Stimulated activated CD4-positive, alpha-beta T cell treated with anti-CD3 and anti-CD28 coated beads, Interleukin-12 subunit alpha, Interleukin-12 subunit beta, amount 100 ng/mL, for 4 hours (primary cell): ENCODE measurements around the gene CTXND1.
A peak's percentile ranks its signal among the peaks of the same experiment; 100 is the strongest.

Source experiments
- DNase-seq: peaks from one replicate; pipeline ENCODE4 v3.0.0-alpha.2; 2020

Gene CTXND1

DNA sequence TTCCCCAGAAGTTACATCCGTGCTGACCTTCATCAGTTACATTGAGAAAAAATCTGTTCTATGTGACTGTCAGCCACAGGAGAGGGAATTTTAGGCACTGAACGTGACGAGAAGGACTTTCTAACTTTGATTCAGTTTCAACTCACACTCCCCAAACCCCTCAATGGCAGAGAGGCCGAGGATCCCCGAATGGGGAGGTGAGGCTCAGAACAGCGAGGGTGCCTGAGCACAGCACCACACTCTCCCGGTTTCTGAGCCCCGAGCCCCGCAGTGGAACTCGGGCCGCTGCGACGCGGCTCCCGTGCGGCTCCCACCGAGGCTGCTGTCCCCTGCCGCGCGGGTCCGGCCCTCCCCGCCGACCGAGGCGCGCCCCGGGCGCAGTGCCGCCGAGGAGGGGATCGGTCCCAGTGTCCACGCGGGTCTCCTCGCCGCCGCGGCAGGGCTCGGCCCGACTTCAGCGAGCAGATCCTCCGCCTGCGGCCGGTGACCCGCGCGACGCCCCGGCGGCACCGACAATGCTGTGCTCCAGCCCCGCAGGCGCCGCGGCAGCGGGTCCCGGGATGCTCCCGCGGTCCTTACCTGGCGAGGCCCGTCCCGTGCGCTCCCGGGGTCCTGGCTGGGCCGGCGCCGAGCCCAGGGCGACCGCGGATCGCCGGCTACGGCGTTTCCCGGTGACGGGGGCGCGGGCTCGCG, 439 bp downstream of the CTXND1 start:
- no peak for DNase-seq

- no peak for DNase-seq
Observed at GRCh38 chr15:80250614-80251427, 1.2 kb downstream of the CTXND1 start.

- DNase-seq: no peak
Observed at GRCh38 chr15:80249973-80250372, 2.0 kb downstream of the CTXND1 start.

- DNase-seq: no peak
Observed at GRCh38 chr15:80247320-80247719, 4.7 kb downstream of the CTXND1 start.

- DNase-seq: no peak
Observed at GRCh38 chr15:80246425-80246894, 5.6 kb downstream of the CTXND1 start.

GRCh38 chr15:80242802-80243201, 9.2 kb downstream of the CTXND1 start:
- DNase-seq: no peak

- DNase-seq: no peak
Observed at GRCh38 chr15:80242132-80242769, 9.8 kb downstream of the CTXND1 start.

- no peak for DNase-seq
Observed at GRCh38 chr15:80241508-80241907, 10.5 kb downstream of the CTXND1 start.

DNA sequence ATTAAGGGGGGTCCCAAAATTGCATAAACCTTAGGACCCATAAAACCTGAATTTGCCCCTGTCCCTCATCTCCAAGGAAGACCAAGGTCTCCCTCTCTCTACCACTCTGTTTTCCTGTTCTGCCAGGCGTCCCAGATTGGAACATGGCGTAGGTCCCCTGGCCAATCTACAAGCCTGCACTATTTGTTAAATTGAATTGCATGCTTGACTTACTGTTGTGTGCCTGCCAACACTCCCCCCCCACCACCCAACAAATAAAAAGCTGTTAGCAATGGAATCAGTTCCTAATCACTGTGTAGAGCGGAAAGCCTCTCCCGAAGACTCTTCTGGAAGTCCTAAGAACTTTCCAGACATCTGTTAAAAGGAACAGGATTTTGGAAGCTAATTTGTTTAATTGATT, 11.7 kb downstream of the CTXND1 start:
- no peak for DNase-seq

GRCh38 chr15:80234883-80235282, 17.1 kb downstream of the CTXND1 start:
- DNase-seq: peak; percentile 34

DNA sequence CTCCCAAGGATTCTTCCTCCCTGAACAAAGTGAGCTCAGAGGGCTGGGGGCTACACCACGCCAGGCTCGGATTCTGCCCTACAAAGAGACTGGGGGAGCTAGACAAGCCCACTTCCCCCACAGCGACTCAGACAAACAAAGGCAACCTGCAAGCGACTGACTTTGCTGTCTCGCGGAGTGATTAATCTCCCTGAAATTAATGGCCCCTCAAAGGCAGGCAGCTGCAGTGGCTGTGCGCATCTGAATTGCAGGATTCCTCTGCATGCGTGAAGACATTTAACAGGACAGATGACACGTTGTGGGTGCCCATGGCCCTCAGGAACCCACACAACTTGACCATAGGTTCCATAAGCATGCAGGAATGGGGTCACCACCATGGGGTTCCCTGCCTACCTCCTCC, 18.4 kb downstream of the CTXND1 start:
- DNase-seq: no peak

DNA sequence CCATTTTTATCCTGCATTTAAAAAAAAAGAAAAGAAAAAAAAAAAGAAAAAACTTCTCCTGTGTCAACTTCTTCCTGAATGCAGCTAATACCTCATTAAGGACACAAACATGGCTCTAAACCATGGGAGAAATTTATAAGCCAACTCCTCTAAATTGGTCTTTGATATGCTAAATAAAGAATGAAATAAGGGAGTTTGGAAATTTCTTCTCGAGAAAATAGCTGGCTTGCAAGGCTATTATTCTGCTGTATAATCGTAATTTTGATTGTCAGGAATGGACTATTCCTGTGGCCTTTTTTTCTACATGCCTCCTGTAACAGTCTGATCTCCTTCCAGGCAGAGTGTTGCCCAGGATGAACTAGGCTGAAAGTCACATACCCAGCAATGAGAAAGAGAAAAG, 20.6 kb downstream of the CTXND1 start:
- DNase-seq: no peak

- no peak for DNase-seq
Observed at GRCh38 chr15:80228959-80229610, 22.9 kb downstream of the CTXND1 start.

- no peak for DNase-seq
Observed at GRCh38 chr15:80219955-80220354, 32.1 kb downstream of the CTXND1 start.

- DNase-seq: no peak
Observed at GRCh38 chr15:80217327-80217900, 34.6 kb downstream of the CTXND1 start.

DNA sequence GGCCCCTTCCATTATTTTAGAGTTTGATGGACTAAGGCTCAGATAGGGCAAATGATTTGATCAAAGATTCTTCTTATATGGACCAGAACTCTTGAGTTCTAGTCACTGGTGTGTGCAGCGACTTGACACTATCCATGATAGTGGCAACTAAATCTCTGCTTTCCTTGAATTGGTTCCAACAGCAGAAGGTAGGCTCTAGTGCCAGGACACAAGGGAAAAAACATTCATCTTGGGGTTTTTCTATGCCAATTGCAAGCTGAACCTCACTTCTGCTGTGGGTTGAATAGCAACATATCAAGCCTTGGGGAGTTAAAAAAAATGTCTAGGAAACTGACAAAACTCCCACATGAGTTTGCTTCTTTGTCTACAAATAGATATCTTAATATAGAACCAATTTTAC, 35.1 kb downstream of the CTXND1 start:
- no peak for DNase-seq

- no peak for DNase-seq
Observed at GRCh38 chr15:80216141-80216540, 35.9 kb downstream of the CTXND1 start.

DNA sequence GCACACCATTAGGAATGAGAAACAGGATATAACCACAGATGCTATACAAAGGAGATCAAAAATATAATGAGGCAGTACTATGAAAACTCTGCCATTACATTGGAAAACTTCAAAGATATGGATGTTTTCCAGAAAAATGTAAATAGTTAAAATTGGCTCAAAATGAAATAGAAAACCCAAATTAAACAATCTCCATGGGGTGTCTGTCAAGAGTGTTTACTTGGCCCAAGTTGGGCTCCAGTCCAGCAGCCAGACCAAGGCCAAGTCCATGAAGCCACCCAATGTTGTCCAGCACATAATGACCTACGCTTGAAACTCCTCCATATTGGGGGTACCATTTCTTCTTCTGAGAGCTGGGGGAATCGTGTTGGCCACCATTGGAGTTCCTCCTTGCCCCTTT, 37.1 kb downstream of the CTXND1 start:
- DNase-seq: no peak

DNA sequence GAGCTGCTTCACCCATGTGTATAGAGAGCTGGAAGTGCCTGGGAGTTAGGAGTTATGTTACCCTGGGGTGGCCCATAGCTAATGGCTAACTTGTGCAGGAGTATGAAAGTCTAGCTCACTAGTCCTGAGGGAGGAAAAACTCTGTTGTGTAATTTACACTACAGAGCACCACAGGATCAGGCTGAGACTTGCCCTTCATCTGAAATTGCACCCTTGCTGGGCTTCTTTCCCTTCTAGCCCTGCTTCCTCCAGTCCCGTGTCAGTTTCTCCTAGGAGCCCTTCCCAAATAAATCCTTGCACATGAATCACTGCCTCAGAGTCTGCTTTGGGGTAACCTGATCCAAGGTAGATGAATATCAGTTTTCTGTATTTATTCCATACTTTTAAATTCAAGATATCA, 40.0 kb downstream of the CTXND1 start:
- DNase-seq: no peak

DNA sequence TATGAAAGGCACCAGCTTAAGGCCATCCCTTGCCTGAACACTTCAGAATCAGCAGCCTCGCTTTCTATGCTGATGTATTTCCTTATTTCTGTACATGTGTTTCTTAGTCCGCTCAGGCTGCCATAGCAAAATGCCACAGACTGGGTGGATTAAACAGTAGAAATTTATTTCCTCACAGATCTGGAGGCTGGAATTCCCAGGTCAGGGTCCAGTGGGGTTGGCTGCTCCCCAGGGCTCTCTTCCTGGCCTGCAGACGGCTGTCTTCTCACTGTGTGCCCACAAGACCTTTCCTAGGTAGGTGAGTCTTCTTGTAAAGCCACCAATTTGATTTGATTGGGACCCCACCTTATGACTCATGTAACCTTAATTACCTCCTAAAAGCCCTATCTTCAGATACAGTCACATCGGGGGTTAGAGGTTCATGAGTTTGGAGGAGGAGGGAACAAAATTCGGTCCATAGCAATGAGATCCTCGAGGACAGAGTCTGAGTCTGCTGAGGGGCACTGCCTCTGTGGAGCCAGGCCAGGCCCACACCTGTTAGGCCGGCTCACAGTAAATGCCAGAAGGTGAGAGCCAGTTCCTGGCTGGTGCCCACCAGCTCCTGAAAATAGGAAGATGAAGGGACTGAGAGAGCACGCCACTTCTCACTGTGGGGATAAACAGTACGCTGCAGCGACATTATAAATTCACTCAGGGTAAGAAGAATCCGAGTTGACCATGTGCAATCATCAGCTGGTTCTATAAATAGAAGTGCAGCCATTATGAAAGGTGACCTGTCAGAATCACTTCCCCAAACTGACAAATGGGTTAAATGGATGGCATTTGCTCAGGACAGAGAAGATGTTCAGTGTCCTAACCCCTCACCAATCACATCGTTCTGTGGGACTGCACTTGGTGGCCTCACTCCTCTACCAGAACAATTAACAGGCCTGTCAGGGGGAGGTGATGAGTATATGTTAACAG, 41.1 kb downstream of the CTXND1 start:
- DNase-seq: no peak
